A549 (cell line): ENCODE data around the gene SYT8. TPM values are rescaled to one million over a fixed set of nuclear protein-coding genes. Genes with fewer than 3 reads are reported as not detected.

ENCODE experiments used
- ATAC-seq, 2 experiments: fragments of 200-7000 bp in 1 of 2; fragments of >200 bp in 1 of 2; cut with Nextera tagmentation in 1 of 2; cut with Tn5 transposase in 1 of 2; 3 replicates each; pipeline versions ENCODE4 v1.8.0 to v1.9.1; 2018 to 2020; ENCODE audit warnings: mild to moderate bottlenecking in 1 of 2, moderate library complexity in 1 of 2
- CTCF ChIA-PET: fragments of 300-600 bp; sonication (Branson Sonifier 250); formaldehyde crosslinking; extraction: SDS; loops from one replicate; lab custom pipeline; 2021; ENCODE audit warnings: antibody characterized with exemption, inconsistent platforms; lab: Yijun Ruan, JAX
- POLR2A ChIA-PET: fragments of 350-600 bp; formaldehyde crosslinking; extraction: SDS; loops from one replicate; lab custom pipeline; 2021; ENCODE audit warnings: antibody characterized with exemption, inconsistent platforms; lab: Yijun Ruan, JAX
- DNase-seq, 2 experiments: peaks; one replicate each; pipeline versions ENCODE4 v3.0.0 to v3.0.0-alpha.2; 2011 to 2016; ENCODE audit warnings: low read depth in 1 of 2, low spot score in 1 of 2
- FAIRE-seq: peaks from 2 replicates; lab custom pipeline; 2011; peaks lifted over from hg19 to GRCh38; lab: Jason Lieb, UNC
- H3K27ac ChIP-seq, 2 experiments: fragments of >200 bp; sonication (Bioruptor Twin); formaldehyde crosslinking; 3 replicates each; pipeline ENCODE4 v1.5.1; 2016 to 2017
- H3K4me1 ChIP-seq: fragments of >200 bp; sonication (Bioruptor Twin); formaldehyde crosslinking; 3 replicates; pipeline ENCODE4 v1.6.1; 2016
- H3K4me2 ChIP-seq: fragments of >200 bp; sonication (Bioruptor Twin); formaldehyde crosslinking; 3 replicates; pipeline ENCODE4 v1.6.1; 2016
- H3K4me3 ChIP-seq: fragments of >200 bp; sonication (Bioruptor Twin); formaldehyde crosslinking; 3 replicates; pipeline ENCODE4 v1.5.1; 2016
- H3K9me3 ChIP-seq: fragments of >200 bp; sonication (Bioruptor Twin); formaldehyde crosslinking; 3 replicates; pipeline ENCODE4 v1.6.1; 2016
- ATOH8 ChIP-seq: fragments of 250-450 bp; sonication (Bioruptor Pico); IDR thresholded peaks from 2 replicates; pipeline ENCODE4 v1.5.0; 2020; ENCODE audit warnings: low read depth, mild to moderate bottlenecking, moderate library complexity
- BHLHE40 ChIP-seq: IDR thresholded peaks from 2 replicates; pipeline ENCODE4 v1.6.1; 2012; ENCODE audit warnings: low read depth, low read length, inconsistent platforms
- CBX2 ChIP-seq: fragments of 200-600 bp; sonication (generic); IDR thresholded peaks from 2 replicates; pipeline ENCODE4 v1.6.1; 2016; ENCODE audit warnings: low read depth, mild to moderate bottlenecking, borderline replicate concordance
- CBX8 ChIP-seq: fragments of 200-600 bp; sonication (generic); IDR thresholded peaks from 2 replicates; pipeline ENCODE4 v1.6.1; 2016
- CHD2 ChIP-seq: fragments of 150-350 bp; IDR thresholded peaks from 2 replicates; pipeline ENCODE4 v1.6.1; 2014; ENCODE audit warnings: low read length; ENCODE audit not compliant: partially characterized antibody
- FOSL2 ChIP-seq, 2 experiments: fragments of 450-650 bp in 1 of 2; fragments of >200 bp in 1 of 2; sonication (Bioruptor Twin) in 1 of 2; formaldehyde crosslinking; IDR thresholded peaks; 2 replicates each; pipeline versions ENCODE4 v1.5.0 to v1.6.1; 2016 to 2020; ENCODE audit warnings: mild to moderate bottlenecking in 1 of 2, moderate library complexity in 1 of 2
- HDAC2 ChIP-seq: fragments of 200-600 bp; sonication (generic); IDR thresholded peaks from 2 replicates; pipeline ENCODE4 v1.6.1; 2016
- HMGXB4 ChIP-seq: fragments of 250-450 bp; sonication (Bioruptor Pico); IDR thresholded peaks from 2 replicates; pipeline ENCODE4 v1.5.0; 2021; ENCODE audit warnings: mild to moderate bottlenecking, moderate library complexity, borderline replicate concordance
- HOXA7 ChIP-seq: fragments of 250-450 bp; sonication (Bioruptor Pico); IDR thresholded peaks from 2 replicates; pipeline ENCODE4 v1.5.0; 2020; ENCODE audit warnings: mild to moderate bottlenecking, moderate library complexity
- HOXB5 ChIP-seq: fragments of 250-450 bp; sonication (Bioruptor Pico); IDR thresholded peaks from 2 replicates; pipeline ENCODE4 v1.5.0; 2020; ENCODE audit warnings: mild to moderate bottlenecking, moderate library complexity
- JUN ChIP-seq, 2 experiments: fragments of >200 bp; sonication (Bioruptor Twin); formaldehyde crosslinking; IDR thresholded peaks; 2 replicates in 1 of 2; 3 replicates in 1 of 2; pipeline ENCODE4 v1.6.1; 2016 to 2017
- KDM1A ChIP-seq: fragments of 200-600 bp; sonication (generic); IDR thresholded peaks from 2 replicates; pipeline ENCODE4 v1.6.1; 2016; ENCODE audit warnings: low read depth, mild to moderate bottlenecking
- MAFK ChIP-seq: fragments of 450-650 bp; IDR thresholded peaks from 2 replicates; pipeline ENCODE4 v1.6.1; 2014; ENCODE audit not compliant: partially characterized antibody
- MAZ ChIP-seq: fragments of 150-350 bp; IDR thresholded peaks from 2 replicates; pipeline ENCODE4 v1.6.1; 2014; ENCODE audit warnings: antibody characterized with exemption, low read depth, low read length, borderline replicate concordance
- NPAS2 ChIP-seq: fragments of 250-450 bp; sonication (Bioruptor Pico); IDR thresholded peaks from 2 replicates; pipeline ENCODE4 v1.8.0; 2022; ENCODE audit warnings: mild to moderate bottlenecking, moderate library complexity, borderline replicate concordance
- PHF8 ChIP-seq: fragments of 200-600 bp; sonication (generic); IDR thresholded peaks from 2 replicates; pipeline ENCODE4 v1.6.1; 2016; ENCODE audit warnings: low read depth, mild to moderate bottlenecking, antibody characterized with exemption, moderate library complexity, borderline replicate concordance
- POLR2A ChIP-seq: IDR thresholded peaks from 2 replicates; pipeline ENCODE4 v1.6.1; 2012; ENCODE audit warnings: mild to moderate bottlenecking, low read length
- RARB ChIP-seq: fragments of 250-450 bp; sonication (Bioruptor Pico); IDR thresholded peaks from 2 replicates; pipeline ENCODE4 v1.8.0; 2021; ENCODE audit warnings: mild to moderate bottlenecking, moderate library complexity
- REST ChIP-seq: fragments of 200-600 bp; sonication (generic); IDR thresholded peaks from 2 replicates; pipeline ENCODE4 v1.6.1; 2016; ENCODE audit warnings: antibody characterized with exemption, mild to moderate bottlenecking, moderate library complexity
- RNF2 ChIP-seq: fragments of 200-600 bp; sonication (generic); IDR thresholded peaks from 2 replicates; pipeline ENCODE4 v1.6.1; 2016; ENCODE audit warnings: low read depth, mild to moderate bottlenecking, antibody characterized with exemption, moderate library complexity, borderline replicate concordance
- SMC3 ChIP-seq: fragments of >200 bp; sonication (Bioruptor Twin); formaldehyde crosslinking; IDR thresholded peaks from 3 replicates; pipeline ENCODE4 v1.6.1; 2018; ENCODE audit warnings: inconsistent platforms
- TP53 ChIP-seq: fragments of 250-450 bp; sonication (Bioruptor Pico); IDR thresholded peaks from 2 replicates; pipeline ENCODE4 v1.5.0; 2021; ENCODE audit warnings: mild to moderate bottlenecking, moderate library complexity
- USF2 ChIP-seq: fragments of 450-650 bp; IDR thresholded peaks from 2 replicates; pipeline ENCODE4 v1.6.1; 2014; ENCODE audit warnings: antibody characterized with exemption
- ZFP36 ChIP-seq: fragments of 450-650 bp; IDR thresholded peaks from 2 replicates; pipeline ENCODE4 v1.6.1; 2014; ENCODE audit warnings: borderline replicate concordance; ENCODE audit not compliant: partially characterized antibody
- WGBS: methylation state at CpG from one replicate; pipeline ENCODE4 v1.1.6; 2017; ENCODE audit errors: missing lambda C conversion rate; 5-methylcytosine and 5-hydroxymethylcytosine counted together
- polyA plus RNA-seq, 4 experiments: library from polyadenylated mRNA; depleted of rRNA in 3 of 4; stranded (reverse); fragments of >200 nt; fragmentation: RNase III in 1 of 4; extraction: RNeasy Plus Mini Kit Qiagen cat#74134 plus additional on column Dnase treatment in 1 of 4; gene quantifications; 2 replicates in 3 of 4; 3 replicates in 1 of 4; pipeline ENCODE4 v1.2.3, GENCODE V29; 2011 to 2017
- TF ChIP-seq, protein P1 (sequence below): IDR thresholded peaks from 2 replicates; pipeline ENCODE4 v1.6.1; 2012; ENCODE audit warnings: low read depth, borderline replicate concordance
- TF ChIP-seq, protein P2 (sequence below): IDR thresholded peaks from 2 replicates; pipeline ENCODE4 v1.6.1; 2012
- TF ChIP-seq, protein P3 (sequence below): fragments of 150-350 bp; IDR thresholded peaks from 2 replicates; pipeline ENCODE4 v1.6.1; 2014; ENCODE audit warnings: low read depth, mild to moderate bottlenecking, low read length

Gene SYT8
- polyA plus RNA-seq, 2 of the 4 experiments (the other 2 are of a cell fraction), result 0.25 TPM; not detected in 1

DNA sequence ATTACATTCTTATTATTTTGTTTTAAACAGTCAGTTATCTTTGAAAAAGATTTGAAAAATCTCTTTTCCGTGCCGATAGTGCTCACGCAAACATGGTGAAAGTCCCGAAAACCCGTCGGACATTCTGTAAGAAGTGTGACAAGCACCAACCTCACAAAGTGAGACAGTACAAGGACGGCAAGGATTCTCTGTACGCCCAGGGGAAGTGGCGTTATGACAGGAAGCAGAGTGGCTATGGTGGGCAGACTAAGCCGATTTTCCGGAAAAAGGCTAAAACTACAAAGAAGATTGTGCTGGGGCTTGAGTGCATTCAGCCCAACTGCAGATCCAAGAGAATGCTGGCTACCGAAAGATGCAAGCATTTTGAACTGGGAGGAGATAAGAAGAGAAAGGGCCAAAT, 42.3 kb upstream of the SYT8 start:
- no peak overlapping the region for H3K4me2 ChIP-seq
- TF ChIP-seq RNF2, result no peak
- no peak for TF ChIP-seq BHLHE40
- no peak for TF ChIP-seq REST
- no peak for TF ChIP-seq ATOH8
- TF ChIP-seq ZFP36, result no peak
- no peak for TF ChIP-seq CHD2
- no peak for TF ChIP-seq POLR2A
- no peak for TF ChIP-seq FOSL2 (IDR thresholded peaks at IDR 0.05)
- no peak for TF ChIP-seq FOSL2 (CRISPR knock-in tag; IDR thresholded peaks at IDR 0.05)
- no peak for TF ChIP-seq TP53 (CRISPR knock-in tag)
- no peak for TF ChIP-seq MAFK
- no peak for TF ChIP-seq RARB (CRISPR knock-in tag)
- TF ChIP-seq KDM1A, result no peak
- TF ChIP-seq, protein P1, sequence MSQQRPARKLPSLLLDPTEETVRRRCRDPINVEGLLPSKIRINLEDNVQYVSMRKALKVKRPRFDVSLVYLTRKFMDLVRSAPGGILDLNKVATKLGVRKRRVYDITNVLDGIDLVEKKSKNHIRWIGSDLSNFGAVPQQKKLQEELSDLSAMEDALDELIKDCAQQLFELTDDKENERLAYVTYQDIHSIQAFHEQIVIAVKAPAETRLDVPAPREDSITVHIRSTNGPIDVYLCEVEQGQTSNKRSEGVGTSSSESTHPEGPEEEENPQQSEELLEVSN, result no peak
- TF ChIP-seq HOXA7 (CRISPR knock-in tag), result no peak
- 84% methylated on average over 12 of the region's 12 CpGs for WGBS
- ChIA-PET POLR2A (no interaction called here), CTCF (interaction anchor here (0.6 to 3.0 kb wide), 8 partner anchors 30 to 364 kb away, joined by 3 to 9 read pairs (median 3); partner anchors contain the start of gene TNNI2)
- FAIRE-seq (no peak), ATAC-seq (no peak), DNase-seq (no peak)
- no peak overlapping the region for H3K27ac ChIP-seq
- H3K4me1 ChIP-seq, result no peaks in the 10 kb centered on the region
- no peak overlapping the region for H3K4me3 ChIP-seq
- no peaks in the 10 kb centered on the region for H3K9me3 ChIP-seq

GRCh38 chr11:1793081-1793480, 41.7 kb upstream of the SYT8 start:
- CTCF ChIA-PET, result interaction anchor here (0.6 to 3.0 kb wide), 7 partner anchors 30 to 364 kb away, joined by 3 to 9 read pairs (median 4); no protein-coding TSS in a partner anchor
- ATAC-seq, result no peak
- TF ChIP-seq SMC3 (no peak), HMGXB4 (CRISPR knock-in tag) (no peak), FOSL2 (IDR thresholded peaks at IDR 0.05) (no peak), FOSL2 (CRISPR knock-in tag; IDR thresholded peaks at IDR 0.05) (no peak), MAZ (no peak), HDAC2 (no peak), ZFP36 (no peak), PHF8 (no peak), USF2 (no peak), CBX8 (no peak), NPAS2 (no peak), HOXB5 (CRISPR knock-in tag) (no peak), CBX2 (no peak), JUN (IDR thresholded peaks at IDR 0.05) (no peak)
- TF ChIP-seq, protein P2, sequence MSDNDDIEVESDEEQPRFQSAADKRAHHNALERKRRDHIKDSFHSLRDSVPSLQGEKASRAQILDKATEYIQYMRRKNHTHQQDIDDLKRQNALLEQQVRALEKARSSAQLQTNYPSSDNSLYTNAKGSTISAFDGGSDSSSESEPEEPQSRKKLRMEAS, result no peak
- TF ChIP-seq, protein P3, sequence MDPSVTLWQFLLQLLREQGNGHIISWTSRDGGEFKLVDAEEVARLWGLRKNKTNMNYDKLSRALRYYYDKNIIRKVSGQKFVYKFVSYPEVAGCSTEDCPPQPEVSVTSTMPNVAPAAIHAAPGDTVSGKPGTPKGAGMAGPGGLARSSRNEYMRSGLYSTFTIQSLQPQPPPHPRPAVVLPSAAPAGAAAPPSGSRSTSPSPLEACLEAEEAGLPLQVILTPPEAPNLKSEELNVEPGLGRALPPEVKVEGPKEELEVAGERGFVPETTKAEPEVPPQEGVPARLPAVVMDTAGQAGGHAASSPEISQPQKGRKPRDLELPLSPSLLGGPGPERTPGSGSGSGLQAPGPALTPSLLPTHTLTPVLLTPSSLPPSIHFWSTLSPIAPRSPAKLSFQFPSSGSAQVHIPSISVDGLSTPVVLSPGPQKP, result no peak
- TF ChIP-seq, all 56 proteins: peak for 0
- POLR2A ChIA-PET, result no interaction called here
- H3K4me2 ChIP-seq, result peak overlapping the region; percentile 41
- 57% methylated on average over 3 of the region's 3 CpGs for WGBS
- no peak overlapping the region for H3K4me3 ChIP-seq
- FAIRE-seq, result no peak
- no peaks in the 10 kb centered on the region for H3K9me3 ChIP-seq
- no peak for DNase-seq
- no peaks in the 10 kb centered on the region for H3K4me1 ChIP-seq
- no peak overlapping the region for H3K27ac ChIP-seq
